ENCODE results near the gene PTPRF.

DNA sequence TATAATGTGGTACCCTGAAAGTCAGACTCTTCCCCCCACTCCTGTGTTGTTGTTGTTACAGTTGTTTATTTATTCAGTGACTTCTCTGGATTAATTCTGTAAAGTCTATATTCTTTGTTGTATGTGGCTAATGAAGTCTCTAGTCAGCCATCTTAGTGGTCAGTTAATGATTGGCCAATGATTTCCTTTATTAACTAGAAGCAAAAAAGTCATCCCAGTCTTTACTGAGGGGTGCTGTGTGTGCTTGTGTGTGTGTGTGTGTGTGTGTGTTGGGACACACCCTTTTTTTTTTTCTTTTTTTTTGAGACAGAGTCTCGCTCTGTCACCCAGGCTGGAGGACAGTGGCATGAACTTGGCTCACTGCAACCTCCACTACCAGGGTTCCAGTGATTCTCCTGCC lies 39.6 kb upstream of the PTPRF start:
- TF ChIP-seq, protein P1, sequence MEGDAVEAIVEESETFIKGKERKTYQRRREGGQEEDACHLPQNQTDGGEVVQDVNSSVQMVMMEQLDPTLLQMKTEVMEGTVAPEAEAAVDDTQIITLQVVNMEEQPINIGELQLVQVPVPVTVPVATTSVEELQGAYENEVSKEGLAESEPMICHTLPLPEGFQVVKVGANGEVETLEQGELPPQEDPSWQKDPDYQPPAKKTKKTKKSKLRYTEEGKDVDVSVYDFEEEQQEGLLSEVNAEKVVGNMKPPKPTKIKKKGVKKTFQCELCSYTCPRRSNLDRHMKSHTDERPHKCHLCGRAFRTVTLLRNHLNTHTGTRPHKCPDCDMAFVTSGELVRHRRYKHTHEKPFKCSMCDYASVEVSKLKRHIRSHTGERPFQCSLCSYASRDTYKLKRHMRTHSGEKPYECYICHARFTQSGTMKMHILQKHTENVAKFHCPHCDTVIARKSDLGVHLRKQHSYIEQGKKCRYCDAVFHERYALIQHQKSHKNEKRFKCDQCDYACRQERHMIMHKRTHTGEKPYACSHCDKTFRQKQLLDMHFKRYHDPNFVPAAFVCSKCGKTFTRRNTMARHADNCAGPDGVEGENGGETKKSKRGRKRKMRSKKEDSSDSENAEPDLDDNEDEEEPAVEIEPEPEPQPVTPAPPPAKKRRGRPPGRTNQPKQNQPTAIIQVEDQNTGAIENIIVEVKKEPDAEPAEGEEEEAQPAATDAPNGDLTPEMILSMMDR (IDR thresholded peaks at IDR 0.05; ENCODE audit: low read depth, low read length): no peak
- no peak for TF ChIP-seq EZH2phosphoT487 (IDR thresholded peaks at IDR 0.05; ENCODE audit: low read depth)

All from OCI-LY3 (cell line).